Adrenal gland (tissue), 12 donors: ENCODE measurements around the gene SREBF2. TPM values are rescaled to one million over a fixed set of nuclear protein-coding genes. Genes with fewer than 3 reads are reported as not detected.

Source experiments
- DNase-seq, 7 donors: peaks; one replicate each; pipeline ENCODE4 v3.0.0-alpha.2; 2019 to 2020
- H3K27ac ChIP-seq, 5 donors: fragments of 200-600 bp; sonication (generic) in 4 of 5; 1 replicate in 3 of 5; 2 replicates in 2 of 5; pipeline versions ENCODE4 v1.5.1 to v1.8.0; 2016 to 2020; ENCODE audit warnings: mild to moderate bottlenecking in 1 of 5
- H3K27me3 ChIP-seq: fragments of 200-600 bp; 2 replicates; pipeline ENCODE4 v1.8.0; 2021
- H3K36me3 ChIP-seq, 2 donors: fragments of 200-600 bp; replicated peaks in 1 of 2; 1 replicate in 1 of 2; 2 replicates in 1 of 2; pipeline versions ENCODE4 v1.5.1 to v1.8.0; 2018 to 2022
- H3K4me1 ChIP-seq, 2 donors: fragments of 200-600 bp; replicated peaks in 1 of 2; 1 replicate in 1 of 2; 2 replicates in 1 of 2; pipeline versions ENCODE4 v1.5.1 to v1.8.0; 2018 to 2021
- H3K4me3 ChIP-seq, 4 donors: fragments of 200-600 bp; sonication (generic) in 3 of 4; one replicate each; pipeline ENCODE4 v1.5.1; 2016 to 2018
- H3K9me3 ChIP-seq, 3 donors: fragments of 200-600 bp; sonication (generic) in 1 of 3; replicated peaks in 1 of 3; 1 replicate in 2 of 3; 2 replicates in 1 of 3; pipeline versions ENCODE4 v1.5.1 to v1.8.0; 2016 to 2021
- POLR2A ChIP-seq, 2 donors: fragments of 450-650 bp; IDR thresholded peaks; one replicate each; pipeline ENCODE4 v1.6.1; 2017; ENCODE audit warnings: antibody characterized with exemption in 2 of 2, mild to moderate bottlenecking in 2 of 2, moderate library complexity in 1 of 2
- WGBS, 4 donors: extraction: QIAGEN DNeasy Blood & Tissue Kit in 2 of 4; methylation state at CpG; one replicate each; pipeline versions ENCODE4 v1.1.5 to v1.1.7; 2013 to 2017; 5-methylcytosine and 5-hydroxymethylcytosine counted together
- intact Hi-C, 2 donors: fragments of 100-400 bp; cut with DNase I; formaldehyde crosslinking; loops; one replicate each; pipeline versions ENCODE4 v1.14.1 to v1.15.0; 2022 to 2023
- polyA plus RNA-seq, 3 donors: library from polyadenylated mRNA; stranded (reverse); fragments of 200-250 nt in 2 of 3; fragments of 350-450 nt in 1 of 3; fragmentation: Illumina TruSeq in 1 of 3; extraction: RNeasy Lipid Tissue Mini Kit (QIAGEN cat#74804) in 1 of 3; gene quantifications; one replicate each; pipeline ENCODE4 v1.2.3, GENCODE V29; 2013 to 2014
- total RNA-seq, 9 donors: library from RNA; depleted of rRNA in 4 of 9; stranded (reverse); fragments of >200 nt in 4 of 9; fragments of 120-200 nt in 1 of 9; fragmentation: NEBNext Ultra II Directional in 1 of 9; extraction: Animal tissue kit (Norgen Biotek cat#: 25700) in 1 of 9; gene quantifications; one replicate each; pipeline versions ENCODE4 v1.1.0 to v1.2.4, GENCODE V29; 2013 to 2023
- TF ChIP-seq, protein P1 (sequence below), 6 experiments: fragments of 450-650 bp in 4 of 6; fragments of 200-600 bp in 2 of 6; sonication (generic) in 1 of 6; IDR thresholded peaks; 1 replicate in 5 of 6; 2 replicates in 1 of 6; pipeline versions ENCODE4 v1.5.1 to v1.8.0; 2016 to 2021; ENCODE audit warnings: antibody characterized with exemption in 6 of 6, mild to moderate bottlenecking in 2 of 6, moderate library complexity in 1 of 6
- donor health status: healthy with polysubstance abuse.
- donor health status: Bipolar disorder and iron deficiency.
- donor health status: DM: yes; HTN: yes; CAD: no.
- donor health status: DM: no; HTN: no; CAD: no.
- donor health status: DM: no; HTN: no; CAD: no.
- donor health status: DM: yes; HTN: yes; CAD: no.

SREBF2 gene
- total and polyA plus RNA-seq, 12 donors = 67.5 to 263 (median 149) TPM

GRCh38 chr22:41927813-41928212 lies 94.9 kb downstream of the SREBF2 start:
- no peak for TF ChIP-seq POLR2A (IDR thresholded peaks at IDR 0.05)
- TF ChIP-seq, protein P1, sequence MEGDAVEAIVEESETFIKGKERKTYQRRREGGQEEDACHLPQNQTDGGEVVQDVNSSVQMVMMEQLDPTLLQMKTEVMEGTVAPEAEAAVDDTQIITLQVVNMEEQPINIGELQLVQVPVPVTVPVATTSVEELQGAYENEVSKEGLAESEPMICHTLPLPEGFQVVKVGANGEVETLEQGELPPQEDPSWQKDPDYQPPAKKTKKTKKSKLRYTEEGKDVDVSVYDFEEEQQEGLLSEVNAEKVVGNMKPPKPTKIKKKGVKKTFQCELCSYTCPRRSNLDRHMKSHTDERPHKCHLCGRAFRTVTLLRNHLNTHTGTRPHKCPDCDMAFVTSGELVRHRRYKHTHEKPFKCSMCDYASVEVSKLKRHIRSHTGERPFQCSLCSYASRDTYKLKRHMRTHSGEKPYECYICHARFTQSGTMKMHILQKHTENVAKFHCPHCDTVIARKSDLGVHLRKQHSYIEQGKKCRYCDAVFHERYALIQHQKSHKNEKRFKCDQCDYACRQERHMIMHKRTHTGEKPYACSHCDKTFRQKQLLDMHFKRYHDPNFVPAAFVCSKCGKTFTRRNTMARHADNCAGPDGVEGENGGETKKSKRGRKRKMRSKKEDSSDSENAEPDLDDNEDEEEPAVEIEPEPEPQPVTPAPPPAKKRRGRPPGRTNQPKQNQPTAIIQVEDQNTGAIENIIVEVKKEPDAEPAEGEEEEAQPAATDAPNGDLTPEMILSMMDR (IDR thresholded peaks at IDR 0.05) = no peak
- no peaks in the 10 kb centered on the region for H3K36me3 ChIP-seq
- H3K9me3 ChIP-seq = no peaks in the 10 kb centered on the region

GRCh38 chr22:41928593-41929417 lies 95.9 kb downstream of the SREBF2 start:
- Histone ChIP-seq H3K4me1 (peaks cover 4 to 5% of the 10 kb centered on the region in 2 donors), H3K9me3 (no peaks in the 10 kb centered on the region), H3K27me3 (no peaks in the 10 kb centered on the region), H3K27ac (no peak overlapping the region), H3K36me3 (no peaks in the 10 kb centered on the region), H3K4me3 (no peak overlapping the region)
- no peak for DNase-seq
- intact Hi-C loops = no loop called here
- TF ChIP-seq, protein P1 (IDR thresholded peaks at IDR 0.05) = no peak
- no peak for TF ChIP-seq POLR2A (IDR thresholded peaks at IDR 0.05)
- WGBS, 4 donors = 80 to 90% (median 86%) methylated on average over 4 to 14 of the region's 14 CpGs

More at GRCh38 chr22:41927813-41928212, 94.9 kb downstream of the SREBF2 start:
- WGBS, 4 donors = 82 to 89% (median 84%) methylated on average over 6 of the region's 6 CpGs
- peaks cover 4 to 5% of the 10 kb centered on the region in 2 donors for H3K4me1 ChIP-seq
- intact Hi-C loops = no loop called here
- no peaks in the 10 kb centered on the region for H3K27me3 ChIP-seq
- no peak overlapping the region for H3K27ac ChIP-seq
- DNase-seq = no peak
- H3K4me3 ChIP-seq = no peak overlapping the region

- no peak for DNase-seq
- Histone ChIP-seq H3K9me3 (no peaks in the 10 kb centered on the region), H3K4me3 (no peak overlapping the region), H3K27ac (no peak overlapping the region), H3K36me3 (no peaks in the 10 kb centered on the region), H3K4me1 (peaks cover 4 to 5% of the 10 kb centered on the region in 2 donors), H3K27me3 (no peaks in the 10 kb centered on the region)
- intact Hi-C loops = no loop called here
- WGBS, 4 donors = 73 to 84% (median 81%) methylated on average over 4 to 8 of the region's 8 CpGs
- TF ChIP-seq, protein P1 (IDR thresholded peaks at IDR 0.05) = no peak
- TF ChIP-seq POLR2A (IDR thresholded peaks at IDR 0.05) = no peak
Measured at GRCh38 chr22:41929418-41929810, 96.5 kb downstream of the SREBF2 start.

- TF ChIP-seq, protein P1 (IDR thresholded peaks at IDR 0.05) = no peak
- no peak for TF ChIP-seq POLR2A (IDR thresholded peaks at IDR 0.05)
- no peaks in the 10 kb centered on the region for H3K9me3 ChIP-seq
- no peak overlapping the region for H3K27ac ChIP-seq
- no peaks in the 10 kb centered on the region for H3K4me1 ChIP-seq
- no peak overlapping the region for H3K4me3 ChIP-seq
- no peaks in the 10 kb centered on the region for H3K36me3 ChIP-seq
- 83 to 88% (median 86%) methylated on average over 10 of the region's 10 CpGs for WGBS, 4 donors
- DNase-seq = no peak
- H3K27me3 ChIP-seq = no peaks in the 10 kb centered on the region
- intact Hi-C loops = no loop called here
Measured at GRCh38 chr22:41931701-41932269, 98.9 kb downstream of the SREBF2 start.
